Osteoblast (primary cell): ENCODE results near the gene ELOVL2. TPM values are rescaled to one million over a fixed set of nuclear protein-coding genes. Genes with fewer than 3 reads are reported as not detected.

Source experiments
- DNase-seq: peaks from one replicate; pipeline ENCODE4 v3.0.0; 2011; ENCODE audit warnings: low spot score, mixed read lengths; ENCODE audit not compliant: insufficient read length; ENCODE audit errors: missing footprints
- H2AFZ ChIP-seq: 2 replicates; pipeline ENCODE4 v1.6.0; 2011; ENCODE audit warnings: mild to moderate bottlenecking, low read length
- H3K27ac ChIP-seq: 2 replicates; pipeline ENCODE4 v1.5.1; 2011; ENCODE audit warnings: mild to moderate bottlenecking, low read depth, low read length, moderate library complexity
- H3K27me3 ChIP-seq: 2 replicates; pipeline ENCODE4 v1.6.0; 2012; ENCODE audit warnings: mild to moderate bottlenecking, control low read depth, inconsistent platforms, low read length, moderate library complexity; ENCODE audit not compliant: insufficient read depth
- H3K36me3 ChIP-seq: 2 replicates; pipeline ENCODE4 v1.5.1; 2011; ENCODE audit warnings: mild to moderate bottlenecking, low read length, control low read depth, moderate library complexity; ENCODE audit not compliant: insufficient read depth
- H3K4me1 ChIP-seq: 2 replicates; pipeline ENCODE4 v1.5.1; 2011; ENCODE audit warnings: mild to moderate bottlenecking, low read length, control low read depth, moderate library complexity; ENCODE audit not compliant: insufficient read depth
- H3K4me2 ChIP-seq: 2 replicates; pipeline ENCODE4 v1.6.0; 2011; ENCODE audit warnings: mild to moderate bottlenecking, low read length; ENCODE audit not compliant: insufficient read depth
- H3K4me3 ChIP-seq: fragments of 200-600 bp; sonication (generic); 3 replicates; pipeline ENCODE4 v1.5.1; 2012; ENCODE audit warnings: mild to moderate bottlenecking, low read length, inconsistent platforms; ENCODE audit not compliant: insufficient read depth
- H3K79me2 ChIP-seq: 2 replicates; pipeline ENCODE4 v1.6.0; 2012; ENCODE audit warnings: mild to moderate bottlenecking, low read length, control low read depth, inconsistent platforms; ENCODE audit not compliant: insufficient read depth
- H3K9me3 ChIP-seq: 2 replicates; pipeline ENCODE4 v1.5.1; 2011; ENCODE audit warnings: low read depth, low read length, control low read depth
- H4K20me1 ChIP-seq: 2 replicates; pipeline ENCODE4 v1.6.0; 2012; ENCODE audit warnings: mild to moderate bottlenecking, low read length, control low read depth; ENCODE audit not compliant: insufficient read depth
- total RNA-seq: library from RNA; depleted of rRNA; stranded (reverse); fragments of >200 nt; gene quantifications from 2 replicates; pipeline ENCODE4 v1.2.3, GENCODE V29; 2012
- TF ChIP-seq, protein P1 (sequence below): IDR thresholded peaks from 2 replicates; pipeline ENCODE4 v1.5.1; 2011; ENCODE audit warnings: mild to moderate bottlenecking, low read depth, low read length, moderate library complexity; ENCODE audit errors: extremely low read depth

Gene ELOVL2
- total RNA-seq, 1 donor: under 0.01 TPM

DNA sequence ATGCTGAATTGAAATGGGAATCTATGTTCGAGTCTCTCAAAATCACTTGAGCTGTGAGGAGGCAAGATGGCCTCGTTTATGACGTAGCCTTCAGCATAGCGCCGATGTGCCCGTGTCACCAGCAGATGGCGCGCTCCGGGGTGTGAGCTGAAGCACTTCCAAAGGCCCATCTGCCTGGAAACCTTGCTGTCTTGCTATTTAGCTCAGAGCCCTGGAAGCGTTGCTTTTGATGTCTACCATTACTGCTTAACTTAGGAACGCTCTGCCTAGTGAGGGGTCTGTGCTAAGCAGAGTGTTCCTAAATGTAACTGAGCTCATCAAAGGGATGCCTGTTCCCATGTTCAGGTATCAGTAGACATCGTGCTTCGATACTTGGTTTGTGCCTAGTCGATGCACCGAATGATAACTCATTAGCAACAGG lies 89.5 kb downstream of the ELOVL2 start:
- TF ChIP-seq, protein P1, sequence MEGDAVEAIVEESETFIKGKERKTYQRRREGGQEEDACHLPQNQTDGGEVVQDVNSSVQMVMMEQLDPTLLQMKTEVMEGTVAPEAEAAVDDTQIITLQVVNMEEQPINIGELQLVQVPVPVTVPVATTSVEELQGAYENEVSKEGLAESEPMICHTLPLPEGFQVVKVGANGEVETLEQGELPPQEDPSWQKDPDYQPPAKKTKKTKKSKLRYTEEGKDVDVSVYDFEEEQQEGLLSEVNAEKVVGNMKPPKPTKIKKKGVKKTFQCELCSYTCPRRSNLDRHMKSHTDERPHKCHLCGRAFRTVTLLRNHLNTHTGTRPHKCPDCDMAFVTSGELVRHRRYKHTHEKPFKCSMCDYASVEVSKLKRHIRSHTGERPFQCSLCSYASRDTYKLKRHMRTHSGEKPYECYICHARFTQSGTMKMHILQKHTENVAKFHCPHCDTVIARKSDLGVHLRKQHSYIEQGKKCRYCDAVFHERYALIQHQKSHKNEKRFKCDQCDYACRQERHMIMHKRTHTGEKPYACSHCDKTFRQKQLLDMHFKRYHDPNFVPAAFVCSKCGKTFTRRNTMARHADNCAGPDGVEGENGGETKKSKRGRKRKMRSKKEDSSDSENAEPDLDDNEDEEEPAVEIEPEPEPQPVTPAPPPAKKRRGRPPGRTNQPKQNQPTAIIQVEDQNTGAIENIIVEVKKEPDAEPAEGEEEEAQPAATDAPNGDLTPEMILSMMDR: peak; percentile 94
- H2AFZ ChIP-seq: peak overlapping the region; percentile 77

DNA sequence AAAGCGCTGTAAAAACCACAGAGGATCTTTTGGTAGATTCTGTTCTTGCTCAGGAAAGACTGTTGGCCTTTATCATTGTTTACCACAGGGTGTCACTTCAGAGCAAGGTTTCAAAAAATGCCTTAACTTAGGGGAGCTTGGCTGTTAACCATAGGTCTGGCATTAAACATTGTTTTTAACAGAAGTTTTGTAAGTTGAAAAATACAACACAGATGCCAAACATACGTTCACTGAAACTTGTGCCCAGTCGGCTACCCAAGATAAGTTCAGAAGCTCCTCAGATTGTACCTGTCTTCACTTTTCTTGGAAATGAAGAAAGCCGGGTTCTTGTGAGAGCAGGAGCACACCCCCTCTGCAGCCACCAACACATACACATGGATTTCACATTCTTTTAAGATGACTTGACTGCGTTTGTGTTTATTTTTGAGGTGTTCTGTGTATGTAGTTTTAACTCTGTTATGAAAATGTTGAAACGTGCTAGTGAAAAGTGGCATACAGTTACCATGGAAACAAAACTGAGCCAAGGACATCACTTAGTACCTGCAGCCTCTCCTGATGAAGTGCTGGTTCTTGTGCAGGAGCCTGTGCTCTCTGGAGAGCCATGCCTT lies 92.3 kb downstream of the ELOVL2 start:
- Histone ChIP-seq H4K20me1 (no peaks in the 10 kb centered on the region), H3K4me1 (peaks cover 7% of the 10 kb centered on the region), H3K9me3 (no peaks in the 10 kb centered on the region), H3K79me2 (no peaks in the 10 kb centered on the region), H3K36me3 (no peaks in the 10 kb centered on the region), H3K4me3 (no peak overlapping the region), H3K4me2 (peak overlapping the region; percentile 53), H3K27ac (no peak overlapping the region), H2AFZ (no peak overlapping the region), H3K27me3 (no peaks in the 10 kb centered on the region)
- TF ChIP-seq, protein P1: peak; percentile 65
- no peak for DNase-seq

More for the DNA sequence above, 89.5 kb downstream of the ELOVL2 start:
- H3K27me3 ChIP-seq: no peaks in the 10 kb centered on the region
- H3K9me3 ChIP-seq: no peaks in the 10 kb centered on the region
- DNase-seq: no peak
- H3K4me1 ChIP-seq: peaks cover 7% of the 10 kb centered on the region
- H3K36me3 ChIP-seq: no peaks in the 10 kb centered on the region
- no peaks in the 10 kb centered on the region for H3K79me2 ChIP-seq
- H3K4me3 ChIP-seq: no peak overlapping the region
- no peak overlapping the region for H3K4me2 ChIP-seq
- no peaks in the 10 kb centered on the region for H4K20me1 ChIP-seq
- no peak overlapping the region for H3K27ac ChIP-seq

DNA sequence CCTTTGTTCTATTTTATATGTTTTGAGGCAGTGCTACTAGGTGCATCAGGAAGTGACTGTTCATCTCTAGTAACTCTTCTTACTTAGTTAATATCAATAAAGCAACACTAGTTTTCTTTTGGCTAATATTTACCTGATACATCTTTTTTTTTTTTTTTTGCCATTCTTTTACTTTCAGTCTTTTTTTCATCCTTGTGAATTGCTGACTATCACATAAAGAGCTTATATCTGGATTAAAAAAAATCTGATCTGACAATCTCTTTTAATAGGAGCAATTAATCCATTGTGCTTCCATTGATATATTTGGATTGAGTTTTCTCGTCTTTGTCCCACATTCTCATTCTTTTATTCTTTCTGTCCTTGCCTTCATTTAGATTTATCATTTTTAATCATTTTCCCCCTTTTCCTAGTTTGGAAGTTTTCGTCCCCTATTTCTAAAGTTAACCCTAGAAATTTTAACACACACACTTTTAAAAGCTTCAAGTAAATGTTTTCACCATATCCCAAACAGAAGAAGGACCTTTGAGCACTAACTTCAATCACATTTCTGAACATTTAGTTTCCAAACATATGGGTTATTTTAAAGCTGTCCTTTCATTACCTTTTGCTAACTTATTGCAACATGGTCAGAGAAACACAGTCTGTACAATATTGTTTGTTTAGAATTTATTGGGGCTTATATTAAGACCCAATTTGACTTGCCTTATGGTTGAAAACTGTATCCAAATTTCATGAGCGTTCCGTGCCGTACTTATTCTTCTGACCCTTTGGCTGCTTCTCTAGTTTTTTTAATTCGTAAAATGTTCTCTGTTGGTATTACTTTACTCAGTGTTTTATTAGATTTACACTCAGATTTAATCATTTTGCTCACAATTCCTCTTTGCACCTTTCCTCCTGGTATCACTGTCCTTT lies 94.3 kb downstream of the ELOVL2 start:
- Histone ChIP-seq H3K79me2 (no peaks in the 10 kb centered on the region), H3K36me3 (no peaks in the 10 kb centered on the region), H4K20me1 (no peaks in the 10 kb centered on the region), H3K4me3 (no peak overlapping the region), H3K27ac (no peak overlapping the region), H2AFZ (no peak overlapping the region), H3K4me2 (no peak overlapping the region), H3K4me1 (peaks cover 7% of the 10 kb centered on the region), H3K9me3 (no peaks in the 10 kb centered on the region), H3K27me3 (no peaks in the 10 kb centered on the region)
- TF ChIP-seq, protein P1: no peak
- no peak for DNase-seq

DNA sequence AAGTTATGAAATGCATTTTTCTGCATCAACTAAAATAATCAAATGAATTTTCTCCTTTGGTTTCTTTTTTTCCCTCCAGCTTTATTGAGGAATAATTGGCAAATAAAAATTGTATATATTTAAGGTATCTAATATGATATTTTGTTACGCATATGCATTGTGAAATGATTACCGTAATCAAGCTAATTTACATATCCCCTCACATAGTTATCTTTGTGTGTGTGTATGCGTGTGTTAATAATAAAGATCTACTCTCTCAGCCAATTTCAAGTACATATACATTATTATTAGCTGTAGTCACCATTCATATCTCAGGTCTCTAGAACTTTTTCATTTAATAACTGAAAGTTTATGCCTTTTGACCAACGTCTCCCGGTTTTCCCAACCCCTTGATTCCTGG lies 96.1 kb downstream of the ELOVL2 start:
- H4K20me1 ChIP-seq: no peaks in the 10 kb centered on the region

More for the DNA sequence above, 96.1 kb downstream of the ELOVL2 start:
- H3K4me1 ChIP-seq: peaks cover 7% of the 10 kb centered on the region
- no peak overlapping the region for H3K27ac ChIP-seq
- no peaks in the 10 kb centered on the region for H3K36me3 ChIP-seq
- no peaks in the 10 kb centered on the region for H3K79me2 ChIP-seq
- TF ChIP-seq, protein P1: no peak
- H3K9me3 ChIP-seq: no peaks in the 10 kb centered on the region
- no peak overlapping the region for H3K4me3 ChIP-seq
- DNase-seq: no peak
- H3K27me3 ChIP-seq: no peaks in the 10 kb centered on the region
- no peak overlapping the region for H2AFZ ChIP-seq
- H3K4me2 ChIP-seq: no peak overlapping the region
